Endothelial cell of hepatic sinusoid (primary cell): ENCODE data around the gene HACD3.
"Not testable (repeated sequence)": the region's sequence is repeated elsewhere in the genome, so short reads cannot be mapped to it uniquely, and the experiment has no call there.

Source experiments
- in situ Hi-C: cut with HindIII; loops from 2 replicates; pipeline ENCODE4 v1.10.0; 2017; ENCODE audit warnings: low sequenced_read_pairs

Gene HACD3

DNA sequence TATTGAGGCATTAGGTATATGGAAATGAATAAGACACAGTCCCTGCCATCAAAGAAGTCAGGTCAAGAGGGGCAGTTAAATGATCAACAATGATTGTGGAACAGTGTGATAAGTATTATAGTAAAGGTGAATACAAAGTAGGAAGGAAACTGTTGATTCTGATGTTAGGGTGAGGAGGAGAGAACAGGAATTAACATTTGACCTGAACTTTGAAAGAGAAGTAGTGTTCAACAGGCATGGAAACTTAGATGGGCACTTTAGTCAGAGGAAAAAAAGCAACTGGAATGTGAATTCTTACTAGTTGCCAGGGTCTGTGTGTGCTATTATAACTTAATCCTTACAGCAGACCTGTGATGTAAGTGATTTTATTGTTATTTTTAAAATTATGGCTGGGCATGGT lies 17.6 kb downstream of the HACD3 start:
- in situ Hi-C loops = no loop called here

DNA sequence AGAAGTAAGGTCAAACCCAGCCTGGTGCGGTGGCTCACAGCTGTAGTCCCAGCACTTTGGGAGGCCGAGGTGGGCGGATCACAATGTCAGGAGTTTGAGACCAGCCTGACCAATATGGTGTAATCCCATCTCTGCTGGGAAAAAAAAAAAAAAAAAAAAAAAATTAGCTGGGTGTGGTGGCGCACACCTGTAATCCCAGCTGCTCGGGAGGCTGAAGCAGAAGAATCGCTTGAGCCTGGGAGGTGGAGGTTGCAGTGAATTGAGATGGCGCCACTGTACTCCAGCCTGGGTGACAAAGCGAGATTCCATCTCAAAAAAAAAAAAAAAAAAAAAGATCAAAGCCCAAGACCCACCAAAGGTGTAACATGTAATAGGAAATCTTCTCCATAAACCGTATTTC lies 19.0 kb downstream of the HACD3 start:
- in situ Hi-C loops = not testable (repeated sequence)

DNA sequence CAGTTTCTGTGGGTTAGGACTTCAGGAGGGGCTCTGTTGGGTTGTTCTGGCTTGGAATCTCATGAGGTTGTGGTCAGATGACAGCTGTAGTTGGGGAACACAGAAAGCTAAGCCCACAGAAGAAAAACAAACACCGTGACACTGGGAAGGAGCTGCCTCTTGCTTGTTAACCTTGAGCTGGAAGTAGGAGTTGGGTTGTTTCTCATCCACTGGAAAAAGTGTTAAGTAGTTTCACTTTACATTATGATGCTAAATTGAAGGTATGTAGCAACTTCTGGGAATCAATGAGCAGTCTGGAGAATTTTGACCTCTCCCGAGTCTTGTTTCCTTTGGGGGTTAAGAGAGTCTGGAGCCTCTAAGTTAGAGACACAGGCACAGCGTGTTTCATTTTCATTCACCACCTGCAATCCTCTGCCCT lies 20.4 kb downstream of the HACD3 start:
- in situ Hi-C loops = no loop called here

DNA sequence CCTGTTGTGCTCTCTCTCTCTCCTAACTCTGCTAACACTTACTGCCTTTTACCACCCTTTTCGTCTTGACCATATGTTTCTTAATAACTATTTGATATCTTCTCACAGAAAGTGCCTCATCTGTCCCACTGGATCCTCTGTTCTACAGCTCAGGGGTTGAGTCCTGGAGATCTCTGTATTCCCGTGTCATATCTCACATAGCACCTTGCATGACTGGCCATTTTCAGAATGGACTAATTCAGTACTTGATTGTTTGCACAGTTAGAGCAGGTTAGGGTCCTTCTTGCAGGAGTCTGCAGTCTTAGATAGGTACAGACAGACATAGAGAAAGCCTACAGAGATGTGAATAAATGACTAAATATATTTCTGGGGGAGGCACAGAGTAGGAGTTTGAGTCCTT lies 20.9 kb downstream of the HACD3 start:
- in situ Hi-C loops = no loop called here

DNA sequence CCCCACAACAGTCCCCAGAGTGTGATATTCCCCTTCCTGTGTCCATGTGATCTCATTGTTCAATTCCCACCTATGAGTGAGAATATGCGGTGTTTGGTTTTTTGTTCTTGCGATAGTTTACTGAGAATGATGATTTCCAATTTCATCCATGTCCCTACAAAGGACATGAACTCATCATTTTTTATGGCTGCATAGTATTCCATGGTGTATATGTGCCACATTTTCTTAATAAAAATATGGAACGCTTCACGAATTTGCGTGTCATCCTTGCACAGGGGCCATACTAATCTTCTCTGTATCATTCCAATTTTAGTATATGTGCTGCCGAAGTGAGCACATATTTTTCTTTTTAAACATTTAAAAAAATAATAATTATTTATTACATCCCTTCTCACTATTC lies 22.6 kb downstream of the HACD3 start:
- in situ Hi-C loops = not testable (repeated sequence)

DNA sequence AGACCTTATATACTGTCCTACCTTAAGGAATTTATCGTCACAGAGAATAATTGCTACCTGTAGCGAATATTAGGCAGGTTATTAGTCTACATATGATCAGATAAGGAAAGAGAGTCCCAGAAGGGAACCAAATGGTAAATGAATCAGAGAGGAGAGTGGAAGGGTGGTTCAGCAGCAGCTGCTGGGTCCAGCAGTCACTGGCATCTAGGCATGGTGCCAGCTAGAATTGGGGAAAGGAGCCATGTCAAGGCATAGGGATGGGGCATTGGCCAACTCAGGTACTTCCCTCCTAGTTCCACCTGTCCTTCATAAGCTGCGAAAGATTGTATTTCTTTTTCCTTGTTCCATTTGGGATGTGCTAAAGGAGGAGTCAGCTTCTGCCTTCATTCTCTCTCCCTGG lies 23.4 kb downstream of the HACD3 start:
- in situ Hi-C loops = no loop called here

DNA sequence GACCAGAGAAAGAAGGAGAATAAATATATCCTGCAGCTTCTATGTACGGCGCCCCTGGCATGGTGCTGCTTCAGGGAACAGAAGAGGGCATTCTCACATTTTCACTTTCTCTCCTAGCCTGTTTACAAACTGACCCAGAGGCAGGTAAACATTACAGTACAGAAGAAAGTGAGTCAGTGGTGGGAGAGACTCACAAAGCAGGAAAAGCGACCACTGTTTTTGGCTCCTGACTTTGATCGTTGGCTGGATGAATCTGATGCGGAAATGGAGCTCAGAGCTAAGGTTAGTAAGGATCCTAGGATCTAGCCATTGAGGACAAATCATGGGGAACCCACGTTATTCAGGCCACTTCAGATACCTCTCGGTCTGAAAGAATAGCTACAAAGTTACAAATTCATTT lies 26.4 kb downstream of the HACD3 start:
- in situ Hi-C loops = no loop called here

DNA sequence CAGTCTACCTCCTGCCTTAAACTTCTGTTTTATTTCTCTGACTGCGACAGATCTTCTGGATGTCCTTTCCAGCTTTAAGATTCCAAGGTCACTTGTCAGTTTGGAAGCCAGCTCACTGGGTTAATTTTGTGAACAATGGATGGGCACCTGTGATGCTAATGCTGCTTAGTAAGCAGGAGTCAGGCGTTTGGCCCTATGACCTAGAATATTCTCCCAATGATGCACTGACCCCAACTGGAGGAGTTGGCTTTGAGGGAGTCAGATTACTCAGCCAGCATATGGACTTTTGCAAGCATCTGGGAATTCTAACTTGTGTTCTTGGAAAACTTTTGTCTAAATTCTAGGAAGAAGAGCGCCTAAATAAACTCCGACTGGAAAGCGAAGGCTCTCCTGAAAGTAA lies 28.1 kb downstream of the HACD3 start:
- in situ Hi-C loops = no loop called here

DNA sequence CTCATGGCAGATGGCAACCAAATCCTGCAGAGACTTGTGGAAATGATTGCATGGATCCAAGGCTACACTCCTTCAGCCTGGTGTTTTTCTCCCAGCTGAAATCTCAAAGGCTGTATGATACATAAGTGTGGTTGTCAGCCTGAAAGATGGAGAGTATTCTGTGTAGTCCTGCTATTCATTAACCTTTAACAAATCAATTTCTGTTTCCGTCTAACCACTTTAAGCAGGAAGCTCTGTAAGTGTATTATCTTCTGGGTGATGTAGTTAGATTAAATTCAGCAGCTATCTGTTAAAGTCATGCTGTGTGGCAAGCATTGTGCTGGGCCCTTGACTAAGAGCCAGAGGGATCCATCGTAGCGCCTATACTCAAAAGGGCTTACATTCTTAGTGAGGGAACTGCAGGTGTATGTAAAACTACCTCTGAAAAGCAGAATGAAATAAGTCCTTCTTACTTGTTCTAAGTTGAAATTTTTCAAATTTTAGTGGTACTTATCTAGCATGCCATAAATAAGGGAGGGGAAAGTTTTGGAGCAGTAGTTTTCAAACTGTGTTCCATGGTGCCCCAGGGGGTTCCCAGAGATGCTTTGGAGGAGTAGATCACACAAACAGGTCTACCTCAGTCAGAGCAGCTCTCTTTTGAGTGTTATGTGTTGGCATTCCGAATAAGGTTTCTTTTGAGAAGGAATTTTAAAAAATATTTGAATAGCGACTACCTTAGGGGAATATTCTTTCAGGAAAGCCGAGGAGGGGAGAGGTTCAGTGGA lies 28.9 kb downstream of the HACD3 start:
- in situ Hi-C loops = no loop called here

DNA sequence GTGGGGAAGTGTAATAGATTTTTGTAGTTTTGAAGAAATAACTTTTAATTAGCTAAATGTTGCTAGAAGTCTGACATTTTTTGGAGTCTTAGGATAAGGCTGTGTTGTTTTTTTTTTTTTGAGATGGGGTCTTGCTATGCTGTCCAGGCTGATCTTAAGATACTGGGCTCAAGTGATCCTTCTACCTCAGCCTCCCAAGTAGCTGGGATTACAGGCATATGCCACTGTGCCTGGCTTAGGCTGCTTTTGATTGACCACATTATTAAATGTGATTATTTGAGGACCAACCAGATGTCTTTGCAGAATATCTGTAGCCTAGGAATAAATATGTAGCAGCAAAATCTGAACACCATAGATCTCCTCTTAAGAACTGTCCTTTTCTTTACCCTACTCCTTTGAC lies 29.7 kb downstream of the HACD3 start:
- in situ Hi-C loops = no loop called here

DNA sequence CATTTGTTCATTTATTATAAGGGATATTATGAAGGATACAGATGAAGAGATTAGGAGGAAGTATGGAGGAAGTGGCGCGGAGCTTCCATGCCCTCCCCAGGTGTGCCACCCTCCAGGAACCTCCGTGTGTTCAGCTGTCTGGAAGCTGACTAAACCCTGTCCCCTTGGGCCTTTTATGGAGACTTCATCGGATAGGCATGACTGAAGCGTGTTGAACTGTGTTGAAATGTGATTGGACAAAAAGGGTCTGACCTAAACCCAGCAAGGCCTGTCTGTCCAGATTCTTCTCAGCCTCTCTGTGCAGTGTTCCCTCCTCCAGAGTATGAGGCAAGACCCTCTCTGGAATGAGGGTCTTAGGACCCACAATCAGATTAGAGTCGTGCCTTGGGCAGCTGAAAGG lies 31.7 kb downstream of the HACD3 start:
- in situ Hi-C loops = no loop called here

DNA sequence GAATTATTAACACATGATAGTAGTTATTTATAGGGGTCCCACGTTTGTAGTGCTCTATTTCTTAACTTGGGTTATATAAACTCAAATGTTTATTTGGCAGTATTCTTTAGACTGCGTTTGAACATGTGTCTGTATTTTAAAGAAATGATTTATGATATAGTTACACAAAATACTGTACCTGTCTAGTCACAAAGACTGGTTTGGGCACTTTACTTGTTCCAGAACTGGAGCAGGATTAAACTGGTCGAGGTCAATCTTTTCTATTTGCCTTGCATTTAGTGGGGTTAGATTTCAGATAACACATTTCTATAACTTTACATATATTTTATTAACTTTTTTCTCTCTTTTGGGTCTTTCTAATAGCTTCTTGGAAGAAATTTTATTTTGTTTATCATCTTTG lies 39.5 kb downstream of the HACD3 start:
- in situ Hi-C loops = no loop called here

DNA sequence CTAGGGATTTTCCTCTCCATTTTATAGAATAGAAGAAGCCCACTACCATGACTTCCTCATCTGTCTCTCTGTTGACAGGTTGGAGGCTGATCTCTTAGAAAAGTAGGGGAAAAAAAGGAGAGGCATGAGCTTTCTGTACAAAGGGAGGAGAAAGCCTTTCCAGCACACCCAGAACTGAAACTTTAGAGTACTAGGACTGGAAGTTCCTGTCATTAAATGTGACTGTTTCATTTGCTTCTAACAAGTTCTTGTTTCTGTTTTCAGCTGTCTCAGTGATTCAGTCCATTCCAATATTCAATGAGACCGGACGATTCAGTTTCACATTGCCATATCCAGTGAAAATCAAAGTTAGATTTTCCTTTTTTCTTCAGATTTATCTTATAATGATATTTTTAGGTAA lies 41.7 kb downstream of the HACD3 start:
- in situ Hi-C loops = no loop called here

DNA sequence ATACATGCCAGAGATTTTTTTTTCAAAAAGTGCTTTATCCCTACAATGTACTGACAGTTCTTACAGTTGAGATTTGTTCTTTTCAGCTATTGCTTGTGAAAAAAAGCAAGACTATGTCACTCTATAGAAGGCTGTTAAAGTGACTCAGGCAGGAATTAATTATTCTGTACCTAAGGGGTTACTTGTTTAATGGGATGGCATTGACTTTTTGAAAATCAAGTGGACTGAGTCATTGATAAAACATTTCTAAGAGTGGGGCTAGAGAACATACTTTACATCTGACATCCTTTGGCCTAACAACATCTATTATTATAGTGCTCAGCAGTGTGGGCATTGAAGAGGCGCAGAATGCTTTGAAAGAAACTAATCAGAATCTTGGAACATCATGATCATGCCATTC lies 46.4 kb downstream of the HACD3 start:
- in situ Hi-C loops = no loop called here

DNA sequence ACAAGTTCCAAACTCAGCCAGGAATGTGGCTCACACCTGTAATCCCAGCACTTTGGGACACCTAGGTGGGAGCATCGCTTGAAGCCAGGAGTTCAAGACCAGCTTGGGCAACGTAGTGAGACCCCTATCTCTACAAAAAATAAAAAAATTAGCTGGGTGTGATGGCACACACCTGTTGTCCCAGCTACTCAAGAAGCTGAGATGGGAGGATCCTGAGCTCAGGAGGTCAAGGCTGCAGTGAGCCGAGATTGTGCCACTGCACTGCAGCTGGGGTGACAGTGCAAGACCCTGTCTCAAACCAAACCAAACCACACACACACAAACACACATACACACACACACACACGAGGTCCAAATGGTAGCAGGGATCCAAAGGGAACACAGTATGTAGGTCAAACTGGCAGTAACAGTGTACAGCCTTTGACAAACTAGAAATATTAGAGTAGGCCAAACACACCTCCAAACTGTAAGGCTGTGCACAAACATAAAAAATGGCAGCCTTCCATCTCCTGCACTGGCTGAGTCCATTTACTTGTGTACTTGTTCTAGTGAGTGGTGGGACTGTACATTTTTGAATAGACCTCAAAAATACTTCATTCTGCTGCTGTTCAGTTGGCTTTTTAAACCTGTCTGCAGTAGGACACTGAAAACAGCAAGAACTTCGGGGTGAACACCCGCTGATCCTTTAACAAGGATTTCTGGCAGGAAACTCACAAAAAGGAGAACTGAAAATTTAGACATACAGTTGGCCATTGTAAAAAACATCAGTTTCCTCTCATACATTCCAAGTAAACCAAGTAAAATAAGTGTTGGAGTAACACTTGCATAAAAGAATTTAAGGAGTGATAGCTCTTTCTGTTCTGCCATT lies 47.1 kb downstream of the HACD3 start:
- in situ Hi-C loops = no loop called here

DNA sequence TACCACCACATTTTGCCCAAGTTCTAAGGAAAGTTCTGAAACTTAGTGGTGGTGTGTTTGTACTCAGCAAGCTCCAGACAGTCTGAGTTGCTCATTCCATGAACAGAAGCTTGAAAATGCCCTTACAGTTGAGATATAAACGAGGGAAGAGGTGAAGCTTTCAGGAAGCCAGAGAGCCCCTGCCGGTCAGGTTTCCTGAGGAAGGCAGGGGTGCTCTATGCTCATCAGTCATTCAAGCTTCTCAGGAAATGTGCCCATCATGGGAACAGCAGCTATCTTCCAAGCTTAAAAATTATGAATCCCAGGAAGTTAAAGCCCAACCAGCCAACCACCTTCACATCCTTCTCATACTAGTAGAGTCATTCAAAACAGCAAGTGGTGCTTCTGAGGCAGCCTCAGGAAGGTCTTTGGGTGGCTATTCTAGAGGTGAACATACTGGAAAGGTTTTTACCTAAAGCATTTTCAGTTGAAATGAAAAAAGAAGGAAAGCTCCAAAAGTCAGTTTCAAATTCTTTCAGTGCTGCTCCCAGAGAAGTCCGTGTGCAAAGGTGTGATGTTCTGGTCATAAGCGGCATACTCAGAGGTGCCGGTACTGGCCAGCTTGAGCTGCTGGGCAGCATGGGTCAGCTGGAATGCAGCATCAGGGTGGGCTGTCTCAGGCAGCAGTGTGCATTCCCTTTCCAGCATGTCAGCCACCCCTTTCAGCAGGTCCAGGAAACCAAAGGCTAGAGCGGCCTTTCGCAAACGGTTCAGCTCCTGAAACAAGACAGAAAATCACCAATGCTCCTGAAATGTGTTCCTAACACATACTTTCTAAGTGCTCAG lies 48.9 kb downstream of the HACD3 start:
- in situ Hi-C loops = no loop called here

DNA sequence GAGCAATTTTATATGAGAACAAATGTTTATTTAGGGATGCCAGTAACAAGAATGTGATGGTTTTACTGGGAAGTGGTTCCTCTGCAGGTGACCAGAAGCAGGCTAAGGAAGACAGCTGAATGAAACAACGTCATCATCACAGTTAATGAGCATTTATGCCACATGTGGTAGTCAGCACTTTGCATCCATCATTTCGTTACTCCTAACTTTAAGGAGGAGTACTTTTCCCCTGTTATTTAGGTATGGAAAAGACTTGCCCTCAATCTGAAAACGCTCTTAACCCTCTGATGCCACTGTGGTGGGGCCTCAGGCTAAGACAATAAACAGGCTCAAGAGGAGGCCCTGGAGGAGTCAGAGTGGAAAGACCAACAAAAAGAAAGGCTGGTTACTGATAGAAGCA lies 49.5 kb downstream of the HACD3 start:
- in situ Hi-C loops = no loop called here

DNA sequence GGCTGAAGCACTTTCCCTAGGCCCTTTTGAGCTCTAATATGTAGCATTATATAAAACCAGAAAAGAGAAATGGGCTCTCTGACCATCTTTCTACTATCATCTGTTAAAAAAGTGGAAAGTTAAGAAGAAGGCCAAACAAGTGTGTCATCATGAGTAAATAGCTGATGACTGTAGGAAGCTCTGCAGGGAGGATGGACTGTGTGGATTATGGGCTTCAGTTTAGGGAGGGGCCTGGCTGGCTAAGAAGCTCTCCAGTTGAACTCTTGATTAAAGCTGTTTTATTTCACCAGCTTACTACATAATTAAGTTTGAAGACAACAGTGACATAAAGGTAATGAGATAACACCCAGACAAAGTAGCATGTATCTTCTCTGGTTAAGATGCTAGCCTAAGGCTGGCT lies 50.0 kb downstream of the HACD3 start:
- in situ Hi-C loops = no loop called here

DNA sequence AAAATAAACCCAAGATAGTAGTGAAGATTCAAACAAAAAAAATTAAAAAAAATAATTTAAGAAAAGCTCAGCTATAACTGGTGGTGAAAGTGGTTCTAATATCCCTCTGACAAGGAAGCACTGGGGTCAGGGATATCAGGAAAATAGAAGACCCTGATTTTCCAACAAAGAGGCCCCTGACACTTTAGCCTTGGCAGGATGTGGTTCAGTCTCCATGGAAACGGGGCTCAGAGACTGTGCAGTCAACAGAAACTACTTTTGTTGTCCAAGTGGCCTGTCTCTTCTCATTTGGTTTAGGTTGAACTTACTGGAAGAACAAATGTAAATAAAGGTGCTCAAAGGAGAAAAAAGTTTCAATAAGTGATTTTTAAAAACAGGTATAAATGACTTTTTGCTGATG lies 53.4 kb downstream of the HACD3 start:
- in situ Hi-C loops = no loop called here

DNA sequence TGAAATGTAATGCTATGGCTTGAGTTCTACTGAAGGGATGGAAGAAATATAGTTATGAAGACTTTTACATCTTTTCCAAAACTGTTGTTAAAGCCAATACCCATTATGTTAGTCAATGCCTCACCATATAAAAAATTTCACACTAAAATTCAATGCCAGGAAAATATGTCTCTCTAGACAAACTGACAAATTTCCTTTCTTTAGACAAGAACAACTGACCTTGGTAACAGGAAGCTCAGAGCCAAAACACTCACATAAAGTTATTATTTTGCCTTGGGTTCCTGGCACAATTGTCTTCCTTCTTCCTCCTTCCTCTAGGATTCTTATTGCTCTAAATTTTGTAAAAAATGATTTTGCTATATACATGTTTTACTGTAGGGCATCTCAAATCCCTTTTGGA lies 54.0 kb downstream of the HACD3 start:
- in situ Hi-C loops = no loop called here

DNA sequence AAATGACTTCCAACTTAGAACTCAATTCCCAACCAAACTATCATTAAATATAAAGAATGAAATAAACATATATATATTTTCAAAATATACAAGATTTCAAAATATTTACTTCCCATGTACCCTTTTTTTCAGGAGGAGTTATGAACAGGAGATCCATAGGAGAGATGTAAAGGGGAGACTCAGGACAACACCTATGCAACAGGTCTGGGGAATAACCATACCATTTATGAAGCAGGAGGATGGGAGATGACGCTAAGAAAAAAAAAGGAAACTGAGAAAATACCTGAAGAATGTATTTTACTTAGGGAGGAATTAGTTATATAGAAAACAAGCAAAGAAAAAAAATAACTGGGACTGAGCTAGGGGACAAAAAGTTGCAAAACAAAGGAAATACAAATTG lies 56.8 kb downstream of the HACD3 start:
- in situ Hi-C loops = no loop called here

DNA sequence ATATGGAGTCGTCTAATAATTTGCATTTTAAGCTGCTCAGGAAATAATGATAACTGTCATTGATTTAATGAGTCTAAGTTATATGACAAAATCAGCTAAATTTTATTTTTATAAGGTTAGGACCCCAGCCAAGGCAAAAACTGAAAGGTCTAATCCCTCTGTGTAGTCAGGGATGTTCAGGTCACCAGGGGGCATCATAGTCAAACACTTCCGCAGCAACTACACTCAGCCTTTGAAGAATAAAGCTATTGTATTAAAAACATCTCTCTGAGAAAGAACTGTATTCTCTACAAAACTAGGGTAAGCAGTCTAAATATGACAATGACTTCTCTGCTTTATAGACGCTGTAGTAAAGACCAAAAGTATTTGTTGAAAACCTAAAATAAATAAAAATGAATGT lies 65.7 kb downstream of the HACD3 start:
- in situ Hi-C loops = no loop called here
